ENCODE data around the gene AK5. TPM values are rescaled to one million over a fixed set of nuclear protein-coding genes. Genes with fewer than 3 reads are reported as not detected.

Gene AK5
- total and polyA plus RNA-seq, 2 donors (not counting 1 experiment from before 2014, with no cell fraction given): 0.18 TPM; not detected in 1

GRCh38 chr1:77316006-77316405, 34.2 kb downstream of the AK5 start:
- H3K9me3 Mint-ChIP-seq (ENCODE audit: insufficient read depth): no peaks in the 10 kb centered on the region
- H3K36me3 ChIP-seq (replicated peaks in 1 of 2; ENCODE audit: control extremely low read depth in 1 of 2, control insufficient read depth in 1 of 2, extremely low read depth in 1 of 2, insufficient read depth in 2 of 2, low read length in 1 of 2): no peaks in the 10 kb centered on the region
- peaks cover 0 to 2% (median 0%) of the 10 kb centered on the region in 4 experiments for H3K27me3 ChIP-seq (replicated peaks in 1 of 4; ENCODE audit: control extremely low read depth in 1 of 4, control insufficient read depth in 3 of 4, insufficient read depth in 4 of 4, low read length in 3 of 4)
- CTCF ChIA-PET: no interaction called here
- H3K9ac ChIP-seq (ENCODE audit: low read length): no peak overlapping the region
- WGBS (ENCODE audit: insufficient coverage): no CpG with 5 or more reads among the region's 1 CpG
- peaks cover 15% of the 10 kb centered on the region for H3K27me3 Mint-ChIP-seq
- ATAC-seq (ENCODE audit: low read depth) (no peak), DNase-seq (no peak)
- H2AFZ ChIP-seq (ENCODE audit: insufficient read depth, low read depth, low read length, poor library complexity, severe bottlenecking): no peak overlapping the region
- no peak overlapping the region for H3K4me2 ChIP-seq (replicated peaks; ENCODE audit: low read depth, low read length, poor library complexity, severe bottlenecking)
- H3K79me2 ChIP-seq (ENCODE audit: control insufficient read depth, insufficient read depth, low read length): no peaks in the 10 kb centered on the region
- H3K4me3 Mint-ChIP-seq: no peak overlapping the region
- POLR2A ChIA-PET: no interaction called here
- TF ChIP-seq CTCF (IDR thresholded peaks at IDR 0.05) (no peak), EZH2 (IDR thresholded peaks at IDR 0.05; ENCODE audit: borderline replicate concordance, insufficient read depth, low read depth, low read length, poor library complexity, severe bottlenecking) (no peak)
- no peaks in the 10 kb centered on the region for H3K4me1 ChIP-seq (ENCODE audit: control insufficient read depth in 2 of 2, insufficient read depth in 2 of 2, low read length in 2 of 2)
- no peaks in the 10 kb centered on the region for H3K9me3 ChIP-seq (ENCODE audit: control extremely low read depth in 1 of 3, control insufficient read depth in 2 of 3, insufficient read depth in 1 of 3, low read length in 2 of 3)
- H3K27ac Mint-ChIP-seq: no peak overlapping the region
- intact Hi-C loops (cut with micrococcal nuclease): no loop called here
- no peaks in the 10 kb centered on the region for H3K4me1 Mint-ChIP-seq
- H4K20me1 ChIP-seq (ENCODE audit: control insufficient read depth, insufficient read depth, low read length, poor library complexity, severe bottlenecking): no peaks in the 10 kb centered on the region
- H3K27ac ChIP-seq (ENCODE audit: low read length in 2 of 2): no peak overlapping the region
- H3K4me3 ChIP-seq (ENCODE audit: control extremely low read depth in 1 of 5, extremely low read depth in 1 of 5, insufficient read depth in 1 of 5, low read depth in 2 of 5, low read length in 4 of 5): no peak overlapping the region

- WGBS (ENCODE audit: insufficient coverage): no CpG with 5 or more reads among the region's 3 CpGs
- Mint-ChIP-seq H3K4me3 (no peak overlapping the region), H3K27me3 (peaks cover 14% of the 10 kb centered on the region), H3K27ac (no peak overlapping the region), H3K4me1 (no peaks in the 10 kb centered on the region), H3K9me3 (ENCODE audit: insufficient read depth) (no peaks in the 10 kb centered on the region)
- no peak overlapping the region for H3K9ac ChIP-seq (ENCODE audit: low read length)
- H3K9me3 ChIP-seq (ENCODE audit: control extremely low read depth in 1 of 3, control insufficient read depth in 2 of 3, insufficient read depth in 1 of 3, low read length in 2 of 3): no peaks in the 10 kb centered on the region
- TF ChIP-seq CTCF (IDR thresholded peaks at IDR 0.05) (no peak), EZH2 (IDR thresholded peaks at IDR 0.05; ENCODE audit: borderline replicate concordance, insufficient read depth, low read depth, low read length, poor library complexity, severe bottlenecking) (no peak)
- CTCF ChIA-PET: no interaction called here
- no peaks in the 10 kb centered on the region for H3K36me3 ChIP-seq (replicated peaks in 1 of 2; ENCODE audit: control extremely low read depth in 1 of 2, control insufficient read depth in 1 of 2, extremely low read depth in 1 of 2, insufficient read depth in 2 of 2, low read length in 1 of 2)
- no peak for DNase-seq
- no peaks in the 10 kb centered on the region for H3K79me2 ChIP-seq (ENCODE audit: control insufficient read depth, insufficient read depth, low read length)
- H3K4me3 ChIP-seq (ENCODE audit: control extremely low read depth in 1 of 5, extremely low read depth in 1 of 5, insufficient read depth in 1 of 5, low read depth in 2 of 5, low read length in 4 of 5): no peak overlapping the region
- no peak for ATAC-seq (ENCODE audit: low read depth)
- H3K27ac ChIP-seq (ENCODE audit: low read length in 2 of 2): no peak overlapping the region
- intact Hi-C loops (cut with micrococcal nuclease): no loop called here
- H3K27me3 ChIP-seq (replicated peaks in 1 of 4; ENCODE audit: control extremely low read depth in 1 of 4, control insufficient read depth in 3 of 4, insufficient read depth in 4 of 4, low read length in 3 of 4): no peaks in the 10 kb centered on the region
- no peak overlapping the region for H3K4me2 ChIP-seq (replicated peaks; ENCODE audit: low read depth, low read length, poor library complexity, severe bottlenecking)
- POLR2A ChIA-PET: no interaction called here
- no peaks in the 10 kb centered on the region for H3K4me1 ChIP-seq (ENCODE audit: control insufficient read depth in 2 of 2, insufficient read depth in 2 of 2, low read length in 2 of 2)
- no peak overlapping the region for H2AFZ ChIP-seq (ENCODE audit: insufficient read depth, low read depth, low read length, poor library complexity, severe bottlenecking)
- no peaks in the 10 kb centered on the region for H4K20me1 ChIP-seq (ENCODE audit: control insufficient read depth, insufficient read depth, low read length, poor library complexity, severe bottlenecking)
Observed at GRCh38 chr1:77316966-77317365, 35.1 kb downstream of the AK5 start.

All from B cell (primary cell).